Neural crest cell (in vitro differentiated cells): ENCODE results near the gene MXRA8. TPM values are rescaled to one million over a fixed set of nuclear protein-coding genes. Genes with fewer than 3 reads are reported as not detected.

Source experiments
- DNase-seq: peaks from one replicate; pipeline ENCODE4 v3.0.0; 2021; ENCODE audit warnings: low read depth, mixed read lengths, low spot score
- H3K27ac Mint-ChIP-seq: one replicate; pipeline ENCODE4 v1.8.0; 2021; ENCODE audit warnings: mild to moderate bottlenecking, mixed read lengths; ENCODE audit not compliant: unreplicated experiment
- H3K27me3 Mint-ChIP-seq: 2 replicates; pipeline ENCODE4 v1.8.0; 2021; ENCODE audit warnings: low read depth, mild to moderate bottlenecking, mixed read lengths
- H3K36me3 Mint-ChIP-seq: 2 replicates; pipeline ENCODE4 v1.8.0; 2021; ENCODE audit warnings: low read depth, mild to moderate bottlenecking, mixed read lengths
- H3K4me1 Mint-ChIP-seq: 2 replicates; pipeline ENCODE4 v1.8.0; 2021; ENCODE audit warnings: mixed read lengths
- H3K4me3 Mint-ChIP-seq: one replicate; pipeline ENCODE4 v1.8.0; 2021; ENCODE audit warnings: mild to moderate bottlenecking, mixed read lengths
- H3K9me3 Mint-ChIP-seq: 2 replicates; pipeline ENCODE4 v1.8.0; 2021; ENCODE audit warnings: mixed read lengths
- total RNA-seq: library from RNA; stranded (reverse); gene quantifications from 2 replicates; pipeline ENCODE4 v1.2.1, GENCODE V29; 2021
- TF ChIP-seq, protein P1 (sequence below): fragments of 200-600 bp; sonication (generic); conservative IDR thresholded peaks from 2 replicates; pipeline ENCODE4 v1.5.0; 2021; ENCODE audit warnings: antibody characterized with exemption, mild to moderate bottlenecking

Gene MXRA8
- total RNA-seq, 1 donor from 2014 or later, result 5.8 TPM

DNA sequence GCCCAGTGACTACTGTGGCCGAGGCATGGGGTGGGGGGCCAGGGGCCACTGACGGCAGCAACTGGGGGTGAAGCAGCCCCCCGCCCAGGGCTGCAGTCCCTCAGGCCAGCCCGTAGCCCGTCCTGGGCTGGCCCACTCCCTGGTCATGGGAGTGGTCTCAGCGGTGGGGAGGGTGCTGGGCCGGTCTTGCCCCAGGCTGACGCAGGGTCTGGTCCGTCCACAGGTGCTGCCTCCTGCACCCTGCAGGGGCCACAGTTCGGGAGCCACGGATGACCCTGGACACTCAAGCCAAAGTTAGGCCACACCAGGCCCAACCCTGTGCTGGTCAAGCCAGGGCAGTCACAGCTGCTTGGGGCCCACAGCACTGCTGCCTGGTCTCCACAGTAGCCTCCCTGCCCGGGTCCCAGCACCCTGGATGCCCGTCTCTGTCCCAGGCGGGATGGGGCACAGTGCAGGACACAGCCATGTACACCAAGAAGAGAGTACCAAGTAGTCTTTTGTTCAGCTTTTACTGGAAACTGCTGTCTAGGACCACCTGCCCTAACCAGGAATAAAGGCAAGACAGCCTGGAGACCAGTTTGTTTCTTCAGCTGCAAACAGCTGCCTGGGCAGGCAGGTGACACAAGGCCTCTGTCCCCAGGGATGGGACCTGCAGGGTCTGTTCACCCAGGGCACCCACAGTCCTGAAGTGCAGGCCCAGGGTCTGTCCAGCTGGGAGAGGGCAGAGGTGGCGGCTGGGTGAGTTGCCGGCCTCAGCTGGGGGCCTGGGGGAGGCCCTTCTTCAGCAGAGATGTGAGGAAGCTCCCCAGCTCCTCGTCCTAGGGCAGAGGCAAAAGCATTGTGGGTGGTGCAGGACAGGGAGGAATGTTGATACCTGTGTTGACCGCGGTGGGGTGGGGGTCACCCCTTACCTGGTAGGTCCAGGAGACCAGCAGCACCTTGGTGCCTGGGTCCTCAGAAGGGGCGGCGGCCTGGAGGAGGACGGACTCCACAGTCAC, 46.9 kb downstream of the MXRA8 start:
- H3K27me3 Mint-ChIP-seq, result no peaks in the 10 kb centered on the region
- no peak overlapping the region for H3K27ac Mint-ChIP-seq
- no peaks in the 10 kb centered on the region for H3K9me3 Mint-ChIP-seq
- DNase-seq, result no peak
- TF ChIP-seq, protein P1, sequence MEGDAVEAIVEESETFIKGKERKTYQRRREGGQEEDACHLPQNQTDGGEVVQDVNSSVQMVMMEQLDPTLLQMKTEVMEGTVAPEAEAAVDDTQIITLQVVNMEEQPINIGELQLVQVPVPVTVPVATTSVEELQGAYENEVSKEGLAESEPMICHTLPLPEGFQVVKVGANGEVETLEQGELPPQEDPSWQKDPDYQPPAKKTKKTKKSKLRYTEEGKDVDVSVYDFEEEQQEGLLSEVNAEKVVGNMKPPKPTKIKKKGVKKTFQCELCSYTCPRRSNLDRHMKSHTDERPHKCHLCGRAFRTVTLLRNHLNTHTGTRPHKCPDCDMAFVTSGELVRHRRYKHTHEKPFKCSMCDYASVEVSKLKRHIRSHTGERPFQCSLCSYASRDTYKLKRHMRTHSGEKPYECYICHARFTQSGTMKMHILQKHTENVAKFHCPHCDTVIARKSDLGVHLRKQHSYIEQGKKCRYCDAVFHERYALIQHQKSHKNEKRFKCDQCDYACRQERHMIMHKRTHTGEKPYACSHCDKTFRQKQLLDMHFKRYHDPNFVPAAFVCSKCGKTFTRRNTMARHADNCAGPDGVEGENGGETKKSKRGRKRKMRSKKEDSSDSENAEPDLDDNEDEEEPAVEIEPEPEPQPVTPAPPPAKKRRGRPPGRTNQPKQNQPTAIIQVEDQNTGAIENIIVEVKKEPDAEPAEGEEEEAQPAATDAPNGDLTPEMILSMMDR, result no peak
- H3K4me1 Mint-ChIP-seq, result peaks cover 16% of the 10 kb centered on the region
- peak overlapping the region; percentile 83 for H3K4me3 Mint-ChIP-seq
- H3K36me3 Mint-ChIP-seq, result peaks cover 2% of the 10 kb centered on the region

DNA sequence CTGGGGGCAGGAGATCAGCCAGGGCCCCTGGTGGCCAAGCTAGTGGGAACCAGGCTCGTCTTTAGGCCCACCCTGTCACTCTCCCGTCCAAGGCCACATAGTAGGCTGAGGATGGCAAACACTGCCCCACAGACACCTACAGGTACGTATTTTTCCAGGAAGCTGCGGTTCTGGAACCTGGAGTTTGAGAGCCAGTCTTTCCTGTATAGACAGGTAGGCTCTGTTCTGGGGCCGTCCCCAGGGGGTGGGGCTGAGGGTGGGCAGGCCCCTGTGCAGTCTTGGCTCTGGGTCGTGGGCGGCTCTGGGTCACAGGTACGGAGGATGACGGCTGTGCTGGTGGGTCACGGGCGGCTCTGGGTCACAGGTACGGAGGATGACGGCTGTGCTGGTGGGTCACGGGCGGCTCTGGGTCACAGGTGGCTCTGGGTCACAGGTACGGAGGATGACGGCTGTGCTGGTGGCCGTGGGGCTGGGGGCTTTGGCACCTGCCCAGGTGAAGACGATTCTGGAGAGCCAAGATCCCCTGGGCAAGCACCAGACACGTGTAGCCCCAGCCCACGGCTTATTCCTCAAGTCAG, 47.8 kb downstream of the MXRA8 start:
- no peak for DNase-seq
- H3K9me3 Mint-ChIP-seq, result no peaks in the 10 kb centered on the region
- peaks cover 15% of the 10 kb centered on the region for H3K4me1 Mint-ChIP-seq
- H3K4me3 Mint-ChIP-seq, result peak overlapping the region; percentile 83
- TF ChIP-seq, protein P1, result no peak
- no peaks in the 10 kb centered on the region for H3K27me3 Mint-ChIP-seq
- no peak overlapping the region for H3K27ac Mint-ChIP-seq
- H3K36me3 Mint-ChIP-seq, result no peaks in the 10 kb centered on the region

DNA sequence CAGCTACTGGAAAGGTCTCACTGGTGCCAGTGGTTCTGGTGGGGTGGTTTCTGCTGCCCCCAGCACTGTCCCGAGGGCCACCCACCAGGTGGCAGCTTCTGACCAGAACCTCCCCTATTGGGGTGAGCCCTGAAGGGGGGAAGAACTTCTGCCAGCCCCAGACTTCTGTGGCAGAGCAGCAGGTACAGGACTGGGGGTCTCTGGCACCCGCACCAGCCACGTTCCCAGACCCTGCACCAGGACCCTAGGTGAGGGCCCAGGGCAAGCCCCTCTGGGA, 48.3 kb downstream of the MXRA8 start:
- DNase-seq, result no peak
- no peaks in the 10 kb centered on the region for H3K36me3 Mint-ChIP-seq
- TF ChIP-seq, protein P1, result no peak
- H3K27ac Mint-ChIP-seq, result no peak overlapping the region
- H3K27me3 Mint-ChIP-seq, result no peaks in the 10 kb centered on the region
- peak overlapping the region; percentile 83 for H3K4me3 Mint-ChIP-seq
- H3K9me3 Mint-ChIP-seq, result no peaks in the 10 kb centered on the region
- H3K4me1 Mint-ChIP-seq, result peaks cover 17% of the 10 kb centered on the region

DNA sequence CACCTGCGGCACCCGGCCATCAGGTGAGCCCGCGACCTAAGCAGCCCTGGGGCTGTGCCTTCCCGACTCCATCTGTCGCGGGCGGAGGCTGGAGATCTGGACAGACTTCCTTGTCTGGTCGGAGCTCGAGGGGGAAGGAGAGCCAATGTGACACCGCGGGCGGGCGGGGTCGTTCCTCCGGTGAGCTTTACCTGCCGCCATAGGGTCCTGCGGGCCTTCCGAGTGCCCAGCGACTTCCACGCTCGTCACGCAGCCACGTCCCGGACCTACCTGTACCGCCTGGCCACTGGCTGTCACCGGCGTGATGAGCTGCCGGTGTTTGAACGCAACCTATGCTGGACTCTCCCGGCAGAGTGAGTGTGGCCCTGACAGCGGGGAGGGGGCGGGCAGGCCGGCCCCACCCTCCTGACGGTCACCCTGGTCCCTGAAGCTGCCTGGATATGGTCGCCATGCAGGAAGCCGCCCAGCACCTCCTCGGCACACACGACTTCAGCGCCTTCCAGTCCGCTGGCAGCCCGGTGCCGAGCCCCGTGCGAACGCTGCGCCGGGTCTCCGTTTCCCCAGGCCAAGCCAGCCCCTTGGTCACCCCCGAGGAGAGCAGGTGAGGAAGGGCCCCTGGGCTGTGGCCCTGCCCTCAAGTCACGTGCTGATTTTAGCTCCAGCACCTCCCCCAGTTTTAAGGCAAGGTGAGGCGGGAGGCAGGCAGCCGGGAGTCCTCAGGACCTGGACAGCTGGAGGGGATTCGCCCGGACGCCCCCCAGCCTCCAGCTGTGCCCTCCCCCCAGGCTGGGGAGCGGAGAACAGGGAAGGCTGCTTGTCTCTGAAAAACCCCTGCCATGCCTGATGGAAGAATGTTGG, 48.9 kb downstream of the MXRA8 start:
- Mint-ChIP-seq H3K9me3 (no peaks in the 10 kb centered on the region), H3K27ac (peak overlapping the region; percentile 12), H3K4me3 (peak overlapping the region; percentile 85), H3K36me3 (no peaks in the 10 kb centered on the region), H3K27me3 (no peaks in the 10 kb centered on the region), H3K4me1 (peaks cover 22% of the 10 kb centered on the region)
- TF ChIP-seq, protein P1, result no peak
- DNase-seq, result no peak

DNA sequence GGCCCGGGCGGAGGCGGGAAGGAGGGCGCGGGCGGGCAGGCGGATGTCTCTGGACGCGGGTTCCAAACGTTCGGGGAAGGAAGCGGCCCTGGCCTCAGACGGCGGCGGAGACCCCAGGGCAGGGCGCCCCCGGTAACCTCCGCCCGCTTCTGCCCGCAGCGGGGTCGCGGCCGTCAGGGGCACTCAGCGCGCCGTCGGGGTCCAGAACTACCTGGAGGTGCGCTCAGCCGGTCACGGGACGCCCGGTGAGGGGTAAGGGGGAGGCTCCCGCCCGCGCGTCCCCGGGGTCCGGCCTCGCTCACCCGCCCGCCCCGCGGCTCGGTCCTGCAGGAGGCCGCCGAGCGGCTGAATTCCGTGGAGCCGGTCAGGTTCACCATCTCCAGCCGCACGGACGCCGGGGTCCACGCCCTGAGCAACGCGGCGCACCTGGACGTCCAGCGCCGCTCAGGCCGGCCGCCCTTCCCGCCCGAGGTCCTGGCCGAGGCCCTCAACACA, 49.6 kb downstream of the MXRA8 start:
- Mint-ChIP-seq H3K4me1 (peaks cover 24% of the 10 kb centered on the region), H3K9me3 (no peaks in the 10 kb centered on the region), H3K36me3 (no peaks in the 10 kb centered on the region), H3K27ac (peak overlapping the region; percentile 27), H3K27me3 (no peaks in the 10 kb centered on the region), H3K4me3 (peak overlapping the region; percentile 88)
- DNase-seq, result no peak
- TF ChIP-seq, protein P1, result no peak
